GM21717 (cell line): Measurements from ENCODE around the gene IFI27.
"Not testable (repeated sequence)": the region's sequence is repeated elsewhere in the genome, so short reads cannot be mapped to it uniquely, and the experiment has no call there.

ENCODE experiments used
- ATAC-seq: cut with Tn5 transposase; IDR thresholded peaks from one replicate; pipeline ENCODE4 v1.9.1; 2021; ENCODE audit warnings: mild to moderate bottlenecking, moderate library complexity; ENCODE audit not compliant: unreplicated experiment

The IFI27 gene

GRCh38 chr14:94110552-94111181 is at the start of gene IFI27:
TSS of gene IFI27 (plus strand) at chr14:94110736.
- no peak for ATAC-seq

GRCh38 chr14:94062344-94062940 is 48.1 kb upstream of the IFI27 start:
- no peak for ATAC-seq

- ATAC-seq, result no peak
Measured at GRCh38 chr14:94066089-94066676, 44.4 kb upstream of the IFI27 start.

- ATAC-seq, result not testable (repeated sequence)
Measured at GRCh38 chr14:94072076-94072475, 38.5 kb upstream of the IFI27 start.

- ATAC-seq, result no peak
Measured at GRCh38 chr14:94074534-94074933, 36.0 kb upstream of the IFI27 start.

GRCh38 chr14:94075008-94075407 is 35.5 kb upstream of the IFI27 start:
- ATAC-seq, result no peak

- ATAC-seq, result no peak
Measured at GRCh38 chr14:94077111-94077821, 33.3 kb upstream of the IFI27 start.

- no peak for ATAC-seq
Measured at GRCh38 chr14:94077823-94078222, 32.7 kb upstream of the IFI27 start.

- no peak for ATAC-seq
Measured at GRCh38 chr14:94079891-94080620, 30.5 kb upstream of the IFI27 start.

- peak; percentile 99 for ATAC-seq
Measured at GRCh38 chr14:94080621-94081385, 29.7 kb upstream of the IFI27 start, which contains the start of the genes DDX24 and IFI27L1. TSS of gene DDX24 (minus strand) at chr14:94081202. CDS start at chr14:94079742, 1,460 bp downstream. TSS of gene IFI27L1 (plus strand) at chr14:94081310. CDS start at chr14:94096938, 15,628 bp downstream.

- ATAC-seq, result peak; percentile 10
Measured at GRCh38 chr14:94081386-94081820, 29.1 kb upstream of the IFI27 start.

- no peak for ATAC-seq
Measured at GRCh38 chr14:94087891-94088290, 22.6 kb upstream of the IFI27 start.

- ATAC-seq, result no peak
Measured at GRCh38 chr14:94088516-94088915, 22.0 kb upstream of the IFI27 start.

GRCh38 chr14:94089479-94089878 is 21.1 kb upstream of the IFI27 start:
- no peak for ATAC-seq

GRCh38 chr14:94093418-94093817 is 17.1 kb upstream of the IFI27 start:
- no peak for ATAC-seq

- no peak for ATAC-seq
Measured at GRCh38 chr14:94097091-94097490, 13.4 kb upstream of the IFI27 start.

- no peak for ATAC-seq
Measured at GRCh38 chr14:94098326-94098992, 12.1 kb upstream of the IFI27 start.

GRCh38 chr14:94099006-94099405 is 11.5 kb upstream of the IFI27 start:
- ATAC-seq, result no peak

GRCh38 chr14:94100847-94101246 is 9.7 kb upstream of the IFI27 start:
- no peak for ATAC-seq

- ATAC-seq, result no peak
Measured at GRCh38 chr14:94101748-94102147, 8.8 kb upstream of the IFI27 start.
